WERI-Rb-1 (cell line): ENCODE data around the gene SH3PXD2A.

ENCODE experiments used
- DNase-seq: peaks from one replicate; pipeline ENCODE4 v3.0.0-alpha.2; 2020
- H3K27ac ChIP-seq: fragments of 250-450 bp; sonication (Bioruptor Pico); 2 replicates; pipeline ENCODE4 v1.5.1; 2020; ENCODE audit warnings: mild to moderate bottlenecking, moderate library complexity
- H3K27me3 ChIP-seq: fragments of 250-450 bp; sonication (Bioruptor Pico); 2 replicates; pipeline ENCODE4 v1.5.1; 2021; ENCODE audit warnings: mild to moderate bottlenecking, low read depth, moderate library complexity; ENCODE audit not compliant: insufficient read depth, severe bottlenecking
- H3K36me3 ChIP-seq: fragments of 250-450 bp; sonication (Bioruptor Pico); 2 replicates; pipeline ENCODE4 v1.5.1; 2020; ENCODE audit warnings: mild to moderate bottlenecking, moderate library complexity
- H3K4me3 ChIP-seq: 2 replicates; pipeline ENCODE4 v1.5.1; 2011; ENCODE audit warnings: low read depth, mild to moderate bottlenecking, control low read depth, low read length
- H3K9me3 ChIP-seq: fragments of 250-450 bp; sonication (Bioruptor Pico); 2 replicates; pipeline ENCODE4 v1.5.1; 2021; ENCODE audit warnings: mild to moderate bottlenecking, moderate library complexity; ENCODE audit not compliant: severe bottlenecking
- CTCF ChIP-seq: IDR thresholded peaks from 2 replicates; pipeline ENCODE4 v1.5.1; 2011; ENCODE audit warnings: low read depth, mild to moderate bottlenecking, control low read depth, inconsistent platforms, low read length

Gene SH3PXD2A

GRCh38 chr10:103789161-103789560 lies 66.2 kb downstream of the SH3PXD2A start:
- DNase-seq = no peak
- H3K27ac ChIP-seq = no peak overlapping the region
- TF ChIP-seq CTCF = no peak
- H3K36me3 ChIP-seq = no peaks in the 10 kb centered on the region
- no peaks in the 10 kb centered on the region for H3K9me3 ChIP-seq
- no peaks in the 10 kb centered on the region for H3K27me3 ChIP-seq
- H3K4me3 ChIP-seq = no peak overlapping the region

GRCh38 chr10:103787331-103787730 lies 68.0 kb downstream of the SH3PXD2A start:
- H3K9me3 ChIP-seq = no peaks in the 10 kb centered on the region
- no peaks in the 10 kb centered on the region for H3K36me3 ChIP-seq
- no peak overlapping the region for H3K27ac ChIP-seq
- no peaks in the 10 kb centered on the region for H3K27me3 ChIP-seq
- H3K4me3 ChIP-seq = no peak overlapping the region
- no peak for DNase-seq
- no peak for TF ChIP-seq CTCF

- Histone ChIP-seq H3K9me3 (no peaks in the 10 kb centered on the region), H3K27me3 (no peaks in the 10 kb centered on the region), H3K36me3 (no peaks in the 10 kb centered on the region; the same call in 1 of the 2 replicates), H3K4me3 (no peak overlapping the region), H3K27ac (no peak overlapping the region)
- TF ChIP-seq CTCF = peak; percentile 18; the same call in 1 of the 2 replicates
- peak; percentile 41 for DNase-seq
Observed at GRCh38 chr10:103786020-103786419, 69.4 kb downstream of the SH3PXD2A start.

GRCh38 chr10:103784723-103785418 lies 70.5 kb downstream of the SH3PXD2A start:
- TF ChIP-seq CTCF = no peak
- DNase-seq = peak; percentile 50
- Histone ChIP-seq H3K27me3 (no peaks in the 10 kb centered on the region), H3K27ac (peak overlapping the region; percentile 41; the same call in 1 of the 2 replicates), H3K4me3 (no peak overlapping the region), H3K36me3 (no peaks in the 10 kb centered on the region; the same call in 1 of the 2 replicates), H3K9me3 (no peaks in the 10 kb centered on the region)

GRCh38 chr10:103784089-103784488 lies 71.3 kb downstream of the SH3PXD2A start:
- no peaks in the 10 kb centered on the region; the same call in 1 of the 2 replicates for H3K36me3 ChIP-seq
- H3K9me3 ChIP-seq = no peaks in the 10 kb centered on the region
- no peak overlapping the region for H3K4me3 ChIP-seq
- H3K27me3 ChIP-seq = no peaks in the 10 kb centered on the region
- TF ChIP-seq CTCF = no peak
- DNase-seq = no peak
- no peak overlapping the region for H3K27ac ChIP-seq

- no peak for TF ChIP-seq CTCF
- Histone ChIP-seq H3K27ac (no peak overlapping the region), H3K27me3 (no peaks in the 10 kb centered on the region), H3K36me3 (no peaks in the 10 kb centered on the region; the same call in 1 of the 2 replicates), H3K9me3 (no peaks in the 10 kb centered on the region), H3K4me3 (no peak overlapping the region)
- DNase-seq = no peak
Observed at GRCh38 chr10:103783681-103784080, 71.7 kb downstream of the SH3PXD2A start.
